Keratinocyte (primary cell): ENCODE measurements around the gene SYPL2. TPM values are rescaled to one million over a fixed set of nuclear protein-coding genes. Genes with fewer than 3 reads are reported as not detected.

Source experiments
- DNase-seq: peaks from one replicate; pipeline ENCODE4 v3.0.0-alpha.2; 2011; ENCODE audit warnings: low read depth, missing footprints, low spot score
- FAIRE-seq: peaks from 2 replicates; lab custom pipeline; 2011; peaks lifted over from hg19 to GRCh38; lab: Jason Lieb, UNC
- H2AFZ ChIP-seq: 2 replicates; pipeline ENCODE4 v1.6.0; 2012; ENCODE audit warnings: low read length, control low read depth, inconsistent platforms; ENCODE audit not compliant: control insufficient read depth
- H3K27ac ChIP-seq: 2 replicates; pipeline ENCODE4 v1.5.1; 2011; ENCODE audit warnings: low read length; ENCODE audit not compliant: control insufficient read depth, insufficient read depth
- H3K27me3 ChIP-seq: 3 replicates; pipeline ENCODE4 v1.6.0; 2011; ENCODE audit warnings: low read length; ENCODE audit not compliant: control insufficient read depth, insufficient read depth; ENCODE audit errors: extremely low read depth
- H3K36me3 ChIP-seq, 2 experiments: 2 replicates in 1 of 2; 3 replicates in 1 of 2; pipeline ENCODE4 v1.5.1; 2011; ENCODE audit warnings: low read length in 2 of 2, mild to moderate bottlenecking in 1 of 2; ENCODE audit not compliant: control insufficient read depth in 2 of 2, insufficient read depth in 2 of 2; ENCODE audit errors: extremely low read depth in 1 of 2
- H3K4me1 ChIP-seq: 3 replicates; pipeline ENCODE4 v1.5.1; 2011; ENCODE audit warnings: low read length; ENCODE audit not compliant: control insufficient read depth, insufficient read depth; ENCODE audit errors: extremely low read depth
- H3K4me2 ChIP-seq: 3 replicates; pipeline ENCODE4 v1.6.0; 2011; ENCODE audit warnings: low read depth, low read length; ENCODE audit not compliant: control insufficient read depth, insufficient read depth; ENCODE audit errors: extremely low read depth
- H3K4me3 ChIP-seq, 3 experiments: fragments of 200-600 bp in 1 of 3; sonication (generic) in 1 of 3; 2 replicates in 2 of 3; 3 replicates in 1 of 3; pipeline ENCODE4 v1.5.1; 2011 to 2016; ENCODE audit warnings: low read length in 3 of 3, mild to moderate bottlenecking in 3 of 3, control low read depth in 2 of 3, inconsistent platforms in 1 of 3, low read depth in 1 of 3, mixed read lengths in 1 of 3, mixed run types in 1 of 3, moderate library complexity in 1 of 3; ENCODE audit not compliant: control insufficient read depth in 2 of 3, insufficient read depth in 2 of 3; ENCODE audit errors: extremely low read depth in 1 of 3
- H3K79me2 ChIP-seq: 2 replicates; pipeline ENCODE4 v1.6.0; 2012; ENCODE audit warnings: low read length; ENCODE audit not compliant: control insufficient read depth, insufficient read depth
- H3K9ac ChIP-seq: 3 replicates; pipeline ENCODE4 v1.6.0; 2011; ENCODE audit warnings: low read length; ENCODE audit not compliant: control insufficient read depth, insufficient read depth; ENCODE audit errors: extremely low read depth
- H3K9me1 ChIP-seq: 3 replicates; pipeline ENCODE4 v1.6.0; 2011; ENCODE audit warnings: low read length; ENCODE audit not compliant: control insufficient read depth, insufficient read depth; ENCODE audit errors: extremely low read depth
- H3K9me3 ChIP-seq: 2 replicates; pipeline ENCODE4 v1.5.1; 2012; ENCODE audit warnings: low read depth, low read length; ENCODE audit not compliant: control insufficient read depth
- H4K20me1 ChIP-seq: 3 replicates; pipeline ENCODE4 v1.6.0; 2011; ENCODE audit warnings: low read length; ENCODE audit not compliant: control insufficient read depth, insufficient read depth; ENCODE audit errors: extremely low read depth
- CTCF ChIP-seq, 3 experiments: IDR thresholded peaks in 1 of 3; conservative IDR thresholded peaks in 1 of 3; optimal IDR thresholded peaks in 1 of 3; 2 replicates in 2 of 3; 3 replicates in 1 of 3; pipeline versions ENCODE3 to v1.5.1; 2011; ENCODE audit warnings: low read length in 3 of 3, mild to moderate bottlenecking in 3 of 3, moderate library complexity in 2 of 3, control low read depth in 1 of 3, inconsistent platforms in 1 of 3; ENCODE audit not compliant: insufficient read depth in 2 of 3; ENCODE audit errors: extremely low read depth in 1 of 3
- EZH2 ChIP-seq: IDR thresholded peaks from one replicate; pipeline ENCODE4 v1.6.1; 2012; ENCODE audit warnings: inconsistent platforms, mild to moderate bottlenecking, low read length, moderate library complexity
- dilution Hi-C: fragments of 300-500 bp; cut with MboI; formaldehyde crosslinking; loops from one replicate; pipeline ENCODE4 v1.7.0; 2020; ENCODE audit warnings: low sequenced_read_pairs; ENCODE audit not compliant: extremely low pct_ligation_motif_present
- polyA plus RNA-seq, 5 experiments: library from polyadenylated mRNA; depleted of rRNA in 3 of 5; stranded (reverse) in 3 of 5; stranded (forward) in 1 of 5; unstranded in 1 of 5; fragments of >200 nt; gene quantifications; 1 replicate in 1 of 5; 2 replicates in 3 of 5; 3 replicates in 1 of 5; pipeline versions ENCODE4 v1.2.1 to v1.2.3, GENCODE V29; 2011 to 2012; ENCODE audit warnings: missing spikeins in 2 of 5, low read depth in 1 of 5, low replicate concordance in 1 of 5

Gene SYPL2
- polyA plus RNA-seq, 1 donor (not counting 4 experiments of a cell fraction or from before 2014, with no cell fraction given), result not detected

- Histone ChIP-seq H3K27me3 (no peaks in the 10 kb centered on the region), H3K36me3 (no peaks in the 10 kb centered on the region), H2AFZ (no peak overlapping the region), H4K20me1 (no peaks in the 10 kb centered on the region), H3K4me3 (no peak overlapping the region), H3K79me2 (no peaks in the 10 kb centered on the region), H3K9ac (no peak overlapping the region), H3K9me3 (no peaks in the 10 kb centered on the region), H3K4me2 (no peak overlapping the region), H3K4me1 (no peaks in the 10 kb centered on the region), H3K9me1 (no peaks in the 10 kb centered on the region), H3K27ac (no peak overlapping the region)
- no peak for FAIRE-seq
- dilution Hi-C loops, result no loop called here
- TF ChIP-seq CTCF (optimal IDR thresholded peaks at IDR 0.05 in 1 of 3, IDR thresholded peaks at IDR 0.05 in 1 of 3, conservative IDR thresholded peaks at IDR 0.05 in 1 of 3; ENCODE audit: extremely low read depth in 1 of 3, insufficient read depth in 2 of 3, low read length in 3 of 3), result no peak
- TF ChIP-seq EZH2, result no peak
- DNase-seq, result no peak
Measured at GRCh38 chr1:109433322-109433721, 33.0 kb upstream of the SYPL2 start.

- H4K20me1 ChIP-seq, result no peaks in the 10 kb centered on the region
- no peaks in the 10 kb centered on the region for H3K79me2 ChIP-seq
- TF ChIP-seq CTCF (optimal IDR thresholded peaks at IDR 0.05 in 1 of 3, IDR thresholded peaks at IDR 0.05 in 1 of 3, conservative IDR thresholded peaks at IDR 0.05 in 1 of 3; ENCODE audit: extremely low read depth in 1 of 3, insufficient read depth in 2 of 3, low read length in 3 of 3) (no peak), EZH2 (no peak)
- H3K36me3 ChIP-seq, result no peaks in the 10 kb centered on the region
- DNase-seq (no peak), FAIRE-seq (no peak)
- H3K9ac ChIP-seq, result no peak overlapping the region
- H3K9me3 ChIP-seq, result no peaks in the 10 kb centered on the region
- H3K27ac ChIP-seq, result no peak overlapping the region
- no peak overlapping the region for H2AFZ ChIP-seq
- no peaks in the 10 kb centered on the region for H3K9me1 ChIP-seq
- dilution Hi-C loops, result no loop called here
- no peaks in the 10 kb centered on the region for H3K4me1 ChIP-seq
- no peak overlapping the region for H3K4me3 ChIP-seq
- no peak overlapping the region for H3K4me2 ChIP-seq
- no peaks in the 10 kb centered on the region for H3K27me3 ChIP-seq
Measured at GRCh38 chr1:109434484-109434883, 31.9 kb upstream of the SYPL2 start.
